Right renal pelvis (tissue), 4 donors: ENCODE data around the gene ZNF224. TPM values are rescaled to one million over a fixed set of nuclear protein-coding genes. Genes with fewer than 3 reads are reported as not detected.
"Not testable (repeated sequence)": the region's sequence is repeated elsewhere in the genome, so short reads cannot be mapped to it uniquely, and the experiment has no call there.

Experiments
- DNase-seq, 4 donors: peaks; one replicate each; pipeline ENCODE4 v3.0.0-alpha.2; 2013; ENCODE audit warnings: low read depth in 4 of 4, low spot score in 3 of 4, missing footprints in 1 of 4
- polyA plus RNA-seq, 4 donors: library from polyadenylated mRNA; unstranded; fragments of 120-200 nt; gene quantifications; one replicate each; pipeline ENCODE4 v1.2.1, GENCODE V29; 2013; ENCODE audit not compliant: insufficient read length in 4 of 4

Gene ZNF224
- polyA plus RNA-seq, 4 donors = 23.4 to 37.9 (median 27.1) TPM

GRCh38 chr19:44113784-44114390 lies 19.7 kb downstream of the ZNF224 start:
- DNase-seq = no peak

DNA sequence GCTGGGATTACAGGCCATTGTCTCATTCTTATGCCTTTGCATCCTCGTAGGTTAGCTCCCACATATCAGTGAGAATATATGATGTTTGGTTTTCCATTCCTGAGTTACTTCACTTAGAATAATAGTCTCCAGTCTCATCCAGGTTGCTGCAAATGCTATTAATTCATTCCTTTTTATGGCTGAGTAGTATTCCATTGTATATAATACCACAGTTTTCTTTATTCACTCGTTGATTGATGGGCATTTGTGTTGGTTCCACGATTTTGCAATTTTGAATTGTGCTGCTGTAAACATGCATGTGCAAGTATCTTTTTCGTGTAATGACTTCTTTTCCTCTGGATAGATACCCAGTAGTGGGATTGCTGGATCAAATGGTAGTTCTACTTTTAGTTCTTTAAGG lies 27.0 kb downstream of the ZNF224 start:
- DNase-seq = not testable (repeated sequence)

DNA sequence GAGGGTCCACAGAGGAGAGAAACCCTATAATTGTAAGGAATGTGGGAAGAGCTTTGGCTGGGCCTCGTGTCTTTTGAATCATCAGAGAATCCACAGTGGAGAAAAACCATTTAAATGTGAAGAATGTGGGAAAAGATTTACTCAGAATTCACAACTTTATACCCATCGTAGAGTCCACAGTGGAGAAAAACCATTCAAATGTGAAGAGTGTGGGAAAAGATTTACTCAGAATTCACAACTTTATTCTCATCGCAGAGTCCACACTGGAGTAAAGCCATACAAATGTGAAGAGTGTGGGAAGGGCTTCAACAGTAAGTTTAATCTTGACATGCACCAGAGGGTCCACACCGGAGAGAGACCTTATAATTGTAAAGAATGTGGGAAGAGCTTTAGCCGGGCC lies 37.8 kb downstream of the ZNF224 start:
- DNase-seq = no peak

DNA sequence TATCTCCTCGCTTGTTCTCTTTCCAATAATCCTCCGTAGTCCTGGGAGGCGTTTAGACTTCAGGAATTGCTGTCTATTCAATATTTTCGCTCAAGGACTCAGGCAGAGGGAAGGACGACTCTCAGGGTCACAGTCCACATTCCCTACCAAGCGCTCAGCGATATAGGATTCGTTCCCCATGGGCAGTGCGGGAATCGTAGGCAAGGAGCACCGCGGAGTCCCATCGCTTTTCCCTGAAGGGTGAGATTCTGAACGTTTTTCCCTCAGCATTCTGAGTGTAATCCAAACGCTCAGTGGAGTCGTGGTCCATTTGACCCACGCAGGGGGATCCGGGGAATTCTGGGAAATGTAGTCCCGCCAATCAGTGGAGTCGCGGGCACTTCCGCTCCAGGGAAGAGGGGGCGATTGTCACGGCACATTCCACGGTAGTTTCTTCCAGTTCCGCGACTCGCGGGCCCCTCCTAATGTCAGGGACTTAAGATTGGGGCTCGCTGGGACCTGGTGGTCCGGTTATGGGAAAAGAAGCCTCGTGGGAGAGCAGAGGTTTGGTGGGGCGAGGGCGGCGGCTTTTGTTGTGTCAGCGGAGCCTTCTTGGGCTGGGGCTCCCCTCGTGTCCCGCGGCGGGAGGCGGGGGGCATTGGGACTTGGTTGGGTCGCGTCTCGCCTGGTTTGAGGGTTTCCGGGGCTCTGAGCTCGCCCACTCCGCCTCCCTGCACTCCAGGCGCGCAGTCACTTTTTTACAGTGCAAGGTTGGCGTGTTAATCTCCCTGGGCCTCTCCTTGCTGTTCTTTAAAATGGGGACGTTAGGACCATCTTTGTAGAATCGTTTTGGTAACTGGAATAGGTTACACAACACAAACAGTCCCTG lies 47.3 kb downstream of the ZNF224 start, which contains the start of gene ZNF234:
Gene ZNF234, plus strand, starts transcription at position 364 of the 868 bp plus-strand sequence. CDS start 3,079 bp downstream, outside the sequence.
- peak; percentile 81 to 89 (median 84) for DNase-seq

DNA sequence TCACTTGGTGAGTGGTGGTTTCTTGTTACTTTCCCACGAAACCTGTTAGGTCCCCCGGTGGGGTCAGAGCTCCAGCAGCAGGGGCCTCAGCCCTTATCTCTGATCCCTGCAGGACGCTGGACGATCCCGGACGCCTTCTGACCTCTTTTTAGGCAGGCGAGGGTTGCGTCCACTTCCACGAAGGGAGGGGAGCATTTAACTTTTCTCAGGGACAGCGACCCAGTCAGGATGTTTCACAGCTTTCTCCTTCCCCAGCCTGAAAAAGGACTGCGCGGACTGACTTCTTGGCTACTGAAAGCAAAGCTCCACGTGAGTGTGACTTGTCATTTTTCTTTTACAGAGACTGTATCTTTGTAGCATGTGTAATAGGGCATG lies 47.9 kb downstream of the ZNF224 start:
- no peak for DNase-seq

DNA sequence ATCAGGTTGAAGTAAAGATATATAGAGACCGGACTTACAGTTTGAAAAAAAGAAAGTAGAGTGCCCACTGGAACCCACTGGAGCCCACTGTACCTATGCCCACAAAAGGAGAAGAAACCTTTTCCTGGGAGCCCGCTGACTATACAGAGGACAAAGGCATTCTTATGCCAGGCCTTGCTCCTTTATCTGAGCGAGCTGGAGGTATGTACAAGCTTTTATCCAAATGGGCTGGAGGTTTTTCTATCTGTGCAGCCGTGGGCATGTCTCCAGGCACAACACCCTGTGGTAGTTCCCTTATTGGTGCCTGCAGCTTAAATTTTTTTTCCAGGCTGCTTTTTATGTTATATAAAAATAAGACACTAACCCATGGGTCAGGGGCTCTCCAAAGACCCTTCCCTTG lies 55.6 kb downstream of the ZNF224 start:
- DNase-seq = no peak

DNA sequence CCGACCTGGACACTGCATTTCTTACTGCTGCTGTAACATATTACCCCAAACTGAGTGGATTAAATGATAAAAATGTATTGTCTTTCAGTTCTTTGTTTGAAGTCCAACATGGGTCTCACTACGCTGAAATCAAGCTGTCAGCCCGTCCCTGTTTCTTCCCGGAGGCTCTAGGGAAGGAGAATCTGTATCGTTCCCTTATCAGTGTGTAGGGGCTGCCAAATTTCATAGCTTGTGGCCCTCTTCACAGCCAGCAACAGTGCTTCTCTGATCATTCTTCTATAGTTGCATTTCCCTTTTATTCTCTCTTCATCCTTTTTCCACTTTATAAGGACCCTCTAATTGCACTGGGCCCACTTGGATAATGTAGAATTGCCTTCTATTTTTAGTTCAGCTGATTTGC lies 57.3 kb downstream of the ZNF224 start:
- DNase-seq = no peak

- DNase-seq = no peak
Measured at GRCh38 chr19:44156475-44156874, 62.3 kb downstream of the ZNF224 start.

Other genes starting within 250 kb of the ZNF224 start
- gene ZNF404, start 210.4 kb upstream of the ZNF224 start, polyA plus RNA-seq = 10 to 100 TPM in 3 of 4 donors, 1 to 10 TPM in 1; 8.1 to 15.2 (median 13.3) TPM
- 10 to 100 TPM; 24.0 to 31.1 (median 28.2) TPM for gene ZNF45, start 159.1 kb upstream of the ZNF224 start, polyA plus RNA-seq
- gene ZNF221, start 143.1 kb upstream of the ZNF224 start, polyA plus RNA-seq = 1 to 10 TPM; 4.6 to 6.8 (median 5.4) TPM
- gene ZNF155, start 110.2 kb upstream of the ZNF224 start, polyA plus RNA-seq = 10 to 100 TPM; 12.3 to 17.4 (median 15.6) TPM
- gene ZNF230, start 91.4 kb upstream of the ZNF224 start, polyA plus RNA-seq = 1 to 10 TPM; 5.1 to 8.0 (median 7.3) TPM
- gene ZNF222, start 69.0 kb upstream of the ZNF224 start, polyA plus RNA-seq = 10 to 100 TPM in 2 of 4 donors, 1 to 10 TPM in 2; 8.4 to 12.3 (median 10.1) TPM
- 10 to 100 TPM; 10.2 to 15.1 (median 12.9) TPM for gene ZNF223, start 42.3 kb upstream of the ZNF224 start, polyA plus RNA-seq
- 1 to 10 TPM; 3.5 to 4.9 (median 3.6) TPM for gene ZNF284, start 22.2 kb upstream of the ZNF224 start, polyA plus RNA-seq
- gene ZNF225, start 19.0 kb downstream of the ZNF224 start, polyA plus RNA-seq = 10 to 100 TPM in 3 of 4 donors, 1 to 10 TPM in 1; 7.7 to 12.0 (median 10.1) TPM
- gene ZNF234, start 47.2 kb downstream of the ZNF224 start, polyA plus RNA-seq = 10 to 100 TPM; 10.1 to 16.5 (median 12.3) TPM
- 10 to 100 TPM; 21.3 to 32.1 (median 28.7) TPM for gene ZNF226, start 70.7 kb downstream of the ZNF224 start, polyA plus RNA-seq
- gene ZNF227, start 118.2 kb downstream of the ZNF224 start, polyA plus RNA-seq = 10 to 100 TPM; 24.4 to 30.1 (median 28.9) TPM
- 1 to 10 TPM; 5.0 to 7.5 (median 6.7) TPM for gene ZNF233, start 165.5 kb downstream of the ZNF224 start, polyA plus RNA-seq
- 10 to 100 TPM in 3 of 4 donors, 1 to 10 TPM in 1; 8.3 to 12.2 (median 10.2) TPM for gene ZNF235, start 210.7 kb downstream of the ZNF224 start, polyA plus RNA-seq